BE2C (cell line): Measurements from ENCODE around the gene ACAD11.

Source experiments
- DNase-seq: peaks from one replicate; pipeline ENCODE4 v3.0.0-alpha.2; 2020
- H3K27me3 ChIP-seq: fragments of 250-450 bp; sonication (Bioruptor Pico); 2 replicates; pipeline ENCODE4 v1.5.1; 2020; ENCODE audit warnings: mild to moderate bottlenecking
- H3K36me3 ChIP-seq: fragments of 250-450 bp; sonication (Bioruptor Pico); 2 replicates; pipeline ENCODE4 v1.5.1; 2020; ENCODE audit warnings: mild to moderate bottlenecking
- H3K4me1 ChIP-seq: fragments of 250-450 bp; sonication (Bioruptor Pico); 2 replicates; pipeline ENCODE4 v1.5.1; 2020
- H3K4me3 ChIP-seq: 2 replicates; pipeline ENCODE4 v1.5.1; 2011; ENCODE audit warnings: low read depth, low read length
- H3K9me3 ChIP-seq: fragments of 250-450 bp; sonication (Bioruptor Pico); 2 replicates; pipeline ENCODE4 v1.5.1; 2020
- CTCF ChIP-seq: IDR thresholded peaks from 2 replicates; pipeline ENCODE4 v1.5.1; 2012; ENCODE audit warnings: mild to moderate bottlenecking, low read depth, low read length

ACAD11 gene

GRCh38 chr3:132554437-132554836, 105.2 kb downstream of the ACAD11 start:
- H3K27me3 ChIP-seq, result no peaks in the 10 kb centered on the region
- H3K9me3 ChIP-seq, result no peaks in the 10 kb centered on the region
- H3K4me1 ChIP-seq, result no peaks in the 10 kb centered on the region
- H3K4me3 ChIP-seq, result no peak overlapping the region
- H3K36me3 ChIP-seq, result no peaks in the 10 kb centered on the region
- no peak for DNase-seq
- no peak for TF ChIP-seq CTCF

GRCh38 chr3:132553826-132554225, 105.8 kb downstream of the ACAD11 start:
- Histone ChIP-seq H3K4me1 (no peaks in the 10 kb centered on the region), H3K36me3 (no peaks in the 10 kb centered on the region), H3K9me3 (no peaks in the 10 kb centered on the region), H3K4me3 (no peak overlapping the region), H3K27me3 (no peaks in the 10 kb centered on the region)
- DNase-seq, result no peak
- no peak for TF ChIP-seq CTCF

GRCh38 chr3:132550579-132551305, 108.9 kb downstream of the ACAD11 start:
- no peak for DNase-seq
- Histone ChIP-seq H3K4me3 (no peak overlapping the region), H3K27me3 (no peaks in the 10 kb centered on the region), H3K36me3 (no peaks in the 10 kb centered on the region), H3K9me3 (no peaks in the 10 kb centered on the region), H3K4me1 (no peaks in the 10 kb centered on the region)
- no peak for TF ChIP-seq CTCF

GRCh38 chr3:132549890-132550578, 109.6 kb downstream of the ACAD11 start:
- TF ChIP-seq CTCF, result no peak
- H3K36me3 ChIP-seq, result no peaks in the 10 kb centered on the region
- H3K9me3 ChIP-seq, result no peaks in the 10 kb centered on the region
- H3K4me3 ChIP-seq, result no peak overlapping the region
- no peak for DNase-seq
- no peaks in the 10 kb centered on the region for H3K4me1 ChIP-seq
- no peaks in the 10 kb centered on the region for H3K27me3 ChIP-seq

- no peaks in the 10 kb centered on the region for H3K4me1 ChIP-seq
- TF ChIP-seq CTCF, result no peak
Observed at GRCh38 chr3:132549169-132549568, 110.4 kb downstream of the ACAD11 start.

GRCh38 chr3:132545471-132545870, 114.1 kb downstream of the ACAD11 start:
- H3K36me3 ChIP-seq, result peaks cover under 1% of the 10 kb centered on the region; the same call in 1 of the 2 replicates
- no peaks in the 10 kb centered on the region for H3K9me3 ChIP-seq
- no peak overlapping the region for H3K4me3 ChIP-seq
- no peaks in the 10 kb centered on the region for H3K27me3 ChIP-seq
- no peak for DNase-seq
- TF ChIP-seq CTCF, result no peak
- H3K4me1 ChIP-seq, result no peaks in the 10 kb centered on the region

More at GRCh38 chr3:132549169-132549568, 110.4 kb downstream of the ACAD11 start:
- Histone ChIP-seq H3K4me3 (no peak overlapping the region), H3K9me3 (no peaks in the 10 kb centered on the region), H3K27me3 (no peaks in the 10 kb centered on the region), H3K36me3 (no peaks in the 10 kb centered on the region)
- DNase-seq, result no peak
